Adipose tissue (tissue), 3 donors: ENCODE data around the gene BAG5. TPM values are rescaled to one million over a fixed set of nuclear protein-coding genes. Genes with fewer than 3 reads are reported as not detected.

Experiments
- polyA plus RNA-seq, 3 donors: library from polyadenylated mRNA; stranded (reverse); fragments of 200-250 nt; gene quantifications; one replicate each; pipeline ENCODE4 v1.2.3, GENCODE V29; 2013
- donor health status: healthy with polysubstance abuse.
- donor health status: Bipolar disorder and iron deficiency.
- donor health status: healthy.

The BAG5 gene
- polyA plus RNA-seq, 3 donors: 4.9 to 24.0 (median 13.4) TPM

Other genes with a start within 250 kb of the BAG5 start
- 100 to 1,000 TPM in 1 of 3 donors, 10 to 100 TPM in 2; 48.7 to 156 (median 99.1) TPM for gene EIF5, start 228.4 kb downstream of the BAG5 start, polyA plus RNA-seq
- 10 to 100 TPM; 36.4 to 47.8 (median 43.5) TPM for gene MARK3, start 177.2 kb downstream of the BAG5 start, polyA plus RNA-seq
- 100 to 1,000 TPM; 109 to 574 (median 196) TPM for gene CKB, start 39.8 kb downstream of the BAG5 start, polyA plus RNA-seq
- gene TRMT61A, start 33.5 kb downstream of the BAG5 start, polyA plus RNA-seq: 10 to 100 TPM in 2 of 3 donors, 1 to 10 TPM in 1; 6.9 to 19.2 (median 12.0) TPM
- 10 to 100 TPM; 49.3 to 67.5 (median 62.8) TPM for gene COA8, start 303 bp upstream of the BAG5 start, polyA plus RNA-seq
- gene KLC1, start 66.6 kb upstream of the BAG5 start, polyA plus RNA-seq: 100 to 1,000 TPM in 1 of 3 donors, 10 to 100 TPM in 2; 39.3 to 104 (median 92.0) TPM
- 1 to 10 TPM; 2.4 to 3.6 (median 3.1) TPM for gene XRCC3, start 152.8 kb upstream of the BAG5 start, polyA plus RNA-seq
- 100 to 1,000 TPM in 1 of 3 donors, 10 to 100 TPM in 2; 30.2 to 107 (median 81.8) TPM for gene ZFYVE21, start 153.2 kb upstream of the BAG5 start, polyA plus RNA-seq